ENCODE data around the gene PADI4. TPM values are rescaled to one million over a fixed set of nuclear protein-coding genes. Genes with fewer than 3 reads are reported as not detected.

Gene PADI4
- total and polyA plus RNA-seq, 2 of the 8 experiments (the other 6 are each of a cell fraction or from before 2014, with no cell fraction given): 0.29 TPM; not detected in 1

- H2BK5ac ChIP-seq (ENCODE audit: low read depth, low read length): no peak overlapping the region; the same call in 1 of the 2 replicates
- no peak overlapping the region for H3K4me3 ChIP-seq (ENCODE audit: extremely low read depth in 1 of 4, insufficient read depth in 2 of 4, low read depth in 3 of 4, low read length in 4 of 4)
- no peaks in the 10 kb centered on the region for H3K27me3 ChIP-seq (replicated peaks in 1 of 4; ENCODE audit: control insufficient read depth in 3 of 4, extremely low read depth in 1 of 4, insufficient read depth in 3 of 4, low read length in 3 of 4)
- no peak overlapping the region; the same call in 1 of the 2 replicates for H2BK12ac ChIP-seq (ENCODE audit: low read depth, low read length)
- H3K18ac ChIP-seq (ENCODE audit: extremely low read depth, low read length): no peak overlapping the region
- H3K4me2 ChIP-seq (ENCODE audit: insufficient read depth in 1 of 2, low read depth in 2 of 2, low read length in 2 of 2): no peak overlapping the region
- H2BK120ac ChIP-seq (replicated peaks; ENCODE audit: low read depth, low read length): no peak overlapping the region
- H2BK20ac ChIP-seq (ENCODE audit: low read length): no peak overlapping the region
- POLR2A ChIA-PET (ENCODE audit: partially characterized antibody): no interaction called here
- H3K56ac ChIP-seq (replicated peaks; ENCODE audit: insufficient read length, low read depth, low read length): no peak overlapping the region
- DNase-seq (ENCODE audit: low read depth in 1 of 2, low spot score in 2 of 2) (no peak), FAIRE-seq (no peak)
- H2BK15ac ChIP-seq (ENCODE audit: low read length): peak overlapping the region; percentile 29; the same call in 1 of the 2 replicates
- H4K91ac ChIP-seq (replicated peaks; ENCODE audit: insufficient read length, low read length): no peak overlapping the region
- no peak overlapping the region for H3K4ac ChIP-seq (replicated peaks; ENCODE audit: insufficient read length, low read depth, low read length)
- TF ChIP-seq TEAD4 (IDR thresholded peaks at IDR 0.05; ENCODE audit: low read depth, low read length): no peak
- no peak for TF ChIP-seq USF2 (IDR thresholded peaks at IDR 0.05; ENCODE audit: low read length)
- TF ChIP-seq CREB1 (IDR thresholded peaks at IDR 0.05): no peak
- TF ChIP-seq JUND (IDR thresholded peaks at IDR 0.05; ENCODE audit: low read length): no peak
- no peak for TF ChIP-seq ASH2L (IDR thresholded peaks at IDR 0.05; ENCODE audit: low read length)
- TF ChIP-seq TBP (IDR thresholded peaks at IDR 0.05; ENCODE audit: low read depth, low read length): no peak
- no peak for TF ChIP-seq RAD21 (IDR thresholded peaks at IDR 0.05 in 1 of 2, conservative IDR thresholded peaks at IDR 0.05 in 1 of 2; ENCODE audit: low read depth in 2 of 2, low read length in 2 of 2)
- TF ChIP-seq CTBP2 (IDR thresholded peaks at IDR 0.05; ENCODE audit: borderline replicate concordance, insufficient read depth, insufficient read length, low read length): no peak
- TF ChIP-seq KDM1A (IDR thresholded peaks at IDR 0.05; ENCODE audit: borderline replicate concordance, low read length): no peak
- TF ChIP-seq SIX5 (IDR thresholded peaks at IDR 0.05; ENCODE audit: low read depth, low read length): no peak
- no peak for TF ChIP-seq ATF2 (IDR thresholded peaks at IDR 0.05; ENCODE audit: low read length)
- no peak for TF ChIP-seq EGR1 (IDR thresholded peaks at IDR 0.05; ENCODE audit: borderline replicate concordance, low read depth, low read length)
- no peak overlapping the region for H3K14ac ChIP-seq (ENCODE audit: insufficient read length)
- H2AFZ ChIP-seq (ENCODE audit: low read length): no peak overlapping the region
- 89% methylated on average over 13 of the region's 13 CpGs; no CpG with 5 or more reads in 1 of the 2 experiments for WGBS, 2 experiments (ENCODE audit: extremely low coverage in 1 of 2, insufficient coverage in 1 of 2, insufficient read length in 1 of 2, insufficient replicate concordance in 2 of 2, low coverage in 1 of 2, low lambda C conversion rate in 2 of 2, missing lambda C conversion rate in 1 of 2)
- no peak overlapping the region for H3K9ac ChIP-seq (replicated peaks in 1 of 4; ENCODE audit: extremely low read depth in 1 of 4, low read depth in 3 of 4, low read length in 3 of 4)
- no peak overlapping the region for H4K5ac ChIP-seq (ENCODE audit: insufficient read length, low read depth, low read length)
- no peak overlapping the region for H3K23ac ChIP-seq (ENCODE audit: insufficient read length)
- H3K27ac ChIP-seq (ENCODE audit: low read depth, low read length): no peak overlapping the region
- H3K36me3 ChIP-seq (ENCODE audit: control insufficient read depth in 2 of 4, insufficient read depth in 4 of 4, low read length in 3 of 4): no peaks in the 10 kb centered on the region
- H3K4me1 ChIP-seq (replicated peaks in 1 of 4; ENCODE audit: control insufficient read depth in 3 of 4, insufficient read depth in 4 of 4, low read length in 3 of 4): no peaks in the 10 kb centered on the region; a peak in 1 of 7 replicates
- no peaks in the 10 kb centered on the region for H3K9me3 ChIP-seq (ENCODE audit: insufficient read depth in 2 of 2, low read depth in 1 of 2, low read length in 1 of 2)
- H3K23me2 ChIP-seq (ENCODE audit: low read depth, low read length): no peaks in the 10 kb centered on the region
- H4K20me1 ChIP-seq (replicated peaks in 1 of 2; ENCODE audit: control insufficient read depth in 1 of 2, insufficient read depth in 2 of 2, low read length in 2 of 2): no peaks in the 10 kb centered on the region
- H3K79me2 ChIP-seq (ENCODE audit: control insufficient read depth in 1 of 2, insufficient read depth in 2 of 2, low read length in 2 of 2): no peaks in the 10 kb centered on the region
- H3K79me1 ChIP-seq (ENCODE audit: low read depth, low read length): no peaks in the 10 kb centered on the region
- H2AK5ac ChIP-seq (ENCODE audit: low read depth, low read length): no peak overlapping the region
- CTCF ChIA-PET (ENCODE audit: partially characterized antibody): interaction anchor here (0.9 to 3.9 kb wide), 29 partner anchors 7 to 207 kb away, joined by 3 to 31 read pairs (median 8); partner anchors contain the start of genes PADI2 and PADI3
- no peak overlapping the region for H4K8ac ChIP-seq (ENCODE audit: extremely low read depth, insufficient read depth, low read length)
Measured at GRCh38 chr1:17273096-17273495, 34.9 kb upstream of the PADI4 start.

Data from H1 (cell line).